Measurements from ENCODE around the gene GRB10.

The GRB10 gene

GRCh38 chr7:50651271-50651989 lies 131.3 kb downstream of the GRB10 start:
- DNase-seq, result no peak

- DNase-seq, result no peak
Measured at GRCh38 chr7:50650057-50650664, 132.5 kb downstream of the GRB10 start.

- DNase-seq, result no peak
Measured at GRCh38 chr7:50649259-50649885, 133.3 kb downstream of the GRB10 start.

- no peak for DNase-seq
Measured at GRCh38 chr7:50648570-50649169, 134.0 kb downstream of the GRB10 start.

GRCh38 chr7:50648076-50648475 lies 134.6 kb downstream of the GRB10 start:
- no peak for DNase-seq

GRCh38 chr7:50647286-50647980 lies 135.3 kb downstream of the GRB10 start:
- no peak for DNase-seq

GRCh38 chr7:50646069-50646468 lies 136.6 kb downstream of the GRB10 start:
- DNase-seq, result no peak

GRCh38 chr7:50645186-50645585 lies 137.5 kb downstream of the GRB10 start:
- DNase-seq, result no peak

GRCh38 chr7:50644586-50644985 lies 138.1 kb downstream of the GRB10 start:
- DNase-seq, result no peak

- no peak for DNase-seq
Measured at GRCh38 chr7:50644114-50644513, 138.6 kb downstream of the GRB10 start.

- no peak for DNase-seq
Measured at GRCh38 chr7:50641442-50642405, 141.0 kb downstream of the GRB10 start.

GRCh38 chr7:50640779-50641178 lies 141.9 kb downstream of the GRB10 start:
- no peak for DNase-seq

GRCh38 chr7:50640256-50640655 lies 142.4 kb downstream of the GRB10 start:
- DNase-seq, result no peak

GRCh38 chr7:50637725-50638643 lies 144.7 kb downstream of the GRB10 start:
- no peak for DNase-seq

GRCh38 chr7:50634378-50634777 lies 148.3 kb downstream of the GRB10 start:
- DNase-seq, result no peak

GRCh38 chr7:50633414-50633710 lies 149.3 kb downstream of the GRB10 start:
- no peak for DNase-seq

- DNase-seq, result peak; percentile 44
Measured at GRCh38 chr7:50632561-50633413, 149.9 kb downstream of the GRB10 start.

- no peak for DNase-seq
Measured at GRCh38 chr7:50631639-50632038, 151.1 kb downstream of the GRB10 start.

GRCh38 chr7:50631100-50631499 lies 151.6 kb downstream of the GRB10 start:
- no peak for DNase-seq

- no peak for DNase-seq
Measured at GRCh38 chr7:50629238-50629901, 153.3 kb downstream of the GRB10 start.
